ENCODE results near the gene RNF113B. TPM values are rescaled to one million over a fixed set of nuclear protein-coding genes. Genes with fewer than 3 reads are reported as not detected.

The RNF113B gene
- not detected for polyA plus RNA-seq (2013, experiment 1 of 2)
- not detected for polyA plus RNA-seq (2013, experiment 2 of 2)

DNA sequence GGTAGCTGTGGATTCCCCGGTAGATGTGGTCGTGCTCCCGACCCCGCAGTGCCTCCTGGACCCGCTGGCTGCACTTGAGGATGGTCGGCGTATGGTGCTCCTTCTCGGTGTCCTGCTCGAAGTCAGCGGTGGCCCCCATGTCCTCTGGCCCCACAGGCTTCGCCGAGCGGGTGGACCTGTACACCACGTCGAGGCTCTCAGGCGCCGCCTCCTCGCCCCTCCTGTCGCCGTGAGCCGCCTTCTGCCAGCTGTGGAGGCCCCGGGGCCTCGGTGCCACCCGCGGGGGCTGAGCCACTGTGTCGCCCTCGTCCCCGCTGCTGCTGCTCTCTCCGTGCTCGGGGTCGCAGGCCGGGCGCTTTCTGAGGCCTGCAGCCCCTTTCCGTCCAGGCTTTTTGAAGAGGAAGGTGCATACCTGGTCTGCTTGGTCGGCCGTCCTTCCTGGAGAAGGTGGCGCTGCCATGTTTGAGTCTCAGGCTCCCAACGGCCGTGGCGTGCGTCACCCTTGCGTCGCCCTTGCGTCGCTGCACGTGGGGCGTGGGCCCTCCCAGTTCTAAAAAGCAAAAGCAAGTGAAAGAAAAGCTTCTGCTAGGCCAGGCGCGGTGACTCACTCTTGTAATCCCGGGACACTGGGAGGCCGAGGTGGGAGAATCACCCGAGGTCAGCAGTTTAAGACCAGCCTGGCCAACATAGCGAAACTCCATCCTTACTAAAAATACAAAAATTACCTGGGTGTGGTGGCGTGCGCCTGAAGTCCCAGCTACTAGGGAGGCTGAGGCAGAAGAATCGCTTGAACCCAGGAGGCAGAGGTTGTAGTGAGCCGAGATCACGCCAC, at the start of gene RNF113B:
Gene RNF113B (minus strand): TSS at position 493 of the 832 bp plus-strand sequence. CDS start 33 bp downstream, at position 460.
- H3K27me3 ChIP-seq (ENCODE audit: insufficient read depth, low read length), result no peaks in the 10 kb centered on the region
- no peaks in the 10 kb centered on the region for H3K9me3 ChIP-seq (ENCODE audit: insufficient read depth, low read depth, low read length)
- H3K9ac ChIP-seq (ENCODE audit: low read depth, low read length), result no peak within 1 kb of the TSS
- H3K4me3 ChIP-seq (ENCODE audit: low read length), result no peak within 1 kb of the TSS
- no peaks in the 10 kb centered on the region for H3K36me3 ChIP-seq (ENCODE audit: insufficient read depth, low read length)
- 93% methylated on average over 58 of the region's 58 CpGs for WGBS
- peaks cover 31% of the 10 kb centered on the region for H3K4me1 ChIP-seq (ENCODE audit: insufficient read depth, low read length)
- H3K27ac ChIP-seq (ENCODE audit: low read depth, low read length), result no peak within 1 kb of the TSS

DNA sequence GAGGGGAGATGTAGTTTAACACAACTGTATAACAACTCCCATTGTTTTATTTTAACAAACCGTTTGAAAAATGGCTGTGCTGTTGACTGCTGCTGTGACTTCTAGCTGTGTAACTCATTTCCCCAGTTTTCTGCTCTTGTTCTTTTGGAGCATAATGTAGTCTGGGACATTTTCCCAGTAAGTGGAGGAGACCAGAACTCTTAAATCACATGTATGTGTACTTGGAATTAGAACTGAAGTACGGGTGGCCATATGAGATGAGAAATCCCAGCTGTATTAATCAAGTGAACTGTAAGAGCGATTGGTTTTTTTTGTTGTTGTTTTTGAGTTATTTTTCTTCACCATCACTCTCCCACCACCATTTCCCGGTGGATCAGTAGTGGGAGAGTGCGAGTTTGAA, 49.4 kb upstream of the RNF113B start:
- Histone ChIP-seq H3K27ac (ENCODE audit: low read depth, low read length) (no peak overlapping the region), H3K9ac (ENCODE audit: low read depth, low read length) (no peak overlapping the region), H3K4me3 (ENCODE audit: low read length) (no peak overlapping the region), H3K4me1 (ENCODE audit: insufficient read depth, low read length) (no peaks in the 10 kb centered on the region), H3K36me3 (ENCODE audit: insufficient read depth, low read length) (peaks cover 7% of the 10 kb centered on the region), H3K9me3 (ENCODE audit: insufficient read depth, low read depth, low read length) (peaks cover 6% of the 10 kb centered on the region; the same call in 1 of the 2 replicates), H3K27me3 (ENCODE audit: insufficient read depth, low read length) (no peaks in the 10 kb centered on the region)
- 96% methylated on average over 2 of the region's 5 CpGs for WGBS

DNA sequence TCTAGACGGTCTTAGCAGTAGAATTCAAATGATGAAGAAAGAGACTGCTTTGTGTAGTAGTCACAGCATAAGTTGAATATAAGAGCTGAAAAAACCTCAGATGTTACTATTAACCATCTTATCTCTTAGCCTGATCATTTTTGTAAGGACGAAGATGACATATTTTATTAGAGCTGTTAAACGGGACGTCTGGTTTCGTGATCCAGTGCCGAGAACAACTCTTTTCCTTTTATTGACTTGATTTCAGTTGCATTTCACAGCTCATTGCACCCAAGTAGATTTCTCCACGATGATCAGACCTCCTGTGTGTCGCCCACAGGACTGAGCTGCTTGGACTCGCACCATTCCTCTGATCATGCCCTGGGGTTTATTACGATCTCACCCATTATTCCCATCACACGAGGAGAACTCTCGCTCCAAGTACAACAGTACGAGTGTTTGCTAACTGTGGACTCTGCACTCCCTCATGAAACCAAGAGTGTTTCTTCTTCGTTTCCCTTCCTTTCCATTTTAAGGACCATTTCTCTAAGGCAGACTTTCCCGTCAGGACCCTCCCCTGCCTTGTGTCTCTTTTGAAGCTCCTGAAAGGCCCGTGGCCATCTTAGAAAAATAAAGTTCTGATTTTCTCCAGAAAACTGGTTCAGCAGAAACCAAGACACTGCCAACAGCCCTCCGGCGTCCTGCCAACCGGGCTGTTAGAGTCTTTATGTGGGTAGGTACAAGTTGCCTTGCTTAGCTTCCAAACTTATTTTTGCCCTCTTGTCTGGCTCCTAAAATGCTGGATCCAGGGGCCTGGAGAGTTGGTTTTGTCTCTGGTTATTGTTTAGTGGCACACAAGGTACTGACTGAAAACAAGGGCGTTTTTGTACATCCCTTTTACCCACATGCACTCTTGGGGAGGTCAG, 48.2 kb upstream of the RNF113B start:
- H3K27me3 ChIP-seq (ENCODE audit: insufficient read depth, low read length), result no peaks in the 10 kb centered on the region
- peaks cover 2% of the 10 kb centered on the region; the same call in 1 of the 2 replicates for H3K9me3 ChIP-seq (ENCODE audit: insufficient read depth, low read depth, low read length)
- H3K4me3 ChIP-seq (ENCODE audit: low read length), result no peak overlapping the region
- WGBS, result 97% methylated on average over 20 of the region's 20 CpGs
- H3K36me3 ChIP-seq (ENCODE audit: insufficient read depth, low read length), result peaks cover 3% of the 10 kb centered on the region
- peaks cover 3% of the 10 kb centered on the region; the same call in 1 of the 2 replicates for H3K4me1 ChIP-seq (ENCODE audit: insufficient read depth, low read length)
- no peak overlapping the region for H3K27ac ChIP-seq (ENCODE audit: low read depth, low read length)
- no peak overlapping the region for H3K9ac ChIP-seq (ENCODE audit: low read depth, low read length)

DNA sequence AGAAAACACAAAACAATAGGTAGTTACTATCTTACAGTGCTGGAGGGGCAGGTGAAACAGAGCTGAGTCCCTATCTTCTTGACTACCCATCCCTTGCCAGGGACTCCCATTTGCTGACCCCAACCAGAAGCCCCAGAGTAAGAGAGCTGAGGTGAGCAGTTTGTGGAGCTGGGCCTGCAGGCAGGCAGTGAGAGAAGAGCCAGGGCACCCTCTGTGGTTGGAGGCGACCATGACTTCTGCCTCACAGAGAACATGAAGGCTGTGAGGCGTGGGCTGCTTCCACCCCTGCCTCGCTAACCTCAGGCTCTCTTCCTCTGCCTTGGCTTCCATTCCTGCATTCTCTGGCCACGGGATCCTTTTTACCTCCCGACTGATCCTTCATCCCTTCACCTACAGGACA, 47.5 kb upstream of the RNF113B start:
- H3K27ac ChIP-seq (ENCODE audit: low read depth, low read length), result no peak overlapping the region
- 89% methylated on average over 5 of the region's 5 CpGs for WGBS
- H3K9ac ChIP-seq (ENCODE audit: low read depth, low read length), result no peak overlapping the region
- peaks cover 2% of the 10 kb centered on the region; the same call in 1 of the 2 replicates for H3K9me3 ChIP-seq (ENCODE audit: insufficient read depth, low read depth, low read length)
- H3K36me3 ChIP-seq (ENCODE audit: insufficient read depth, low read length), result peaks cover 2% of the 10 kb centered on the region; the same call in 1 of the 2 replicates
- no peak overlapping the region for H3K4me3 ChIP-seq (ENCODE audit: low read length)
- peaks cover 3% of the 10 kb centered on the region; the same call in 1 of the 2 replicates for H3K4me1 ChIP-seq (ENCODE audit: insufficient read depth, low read length)
- no peaks in the 10 kb centered on the region for H3K27me3 ChIP-seq (ENCODE audit: insufficient read depth, low read length)

DNA sequence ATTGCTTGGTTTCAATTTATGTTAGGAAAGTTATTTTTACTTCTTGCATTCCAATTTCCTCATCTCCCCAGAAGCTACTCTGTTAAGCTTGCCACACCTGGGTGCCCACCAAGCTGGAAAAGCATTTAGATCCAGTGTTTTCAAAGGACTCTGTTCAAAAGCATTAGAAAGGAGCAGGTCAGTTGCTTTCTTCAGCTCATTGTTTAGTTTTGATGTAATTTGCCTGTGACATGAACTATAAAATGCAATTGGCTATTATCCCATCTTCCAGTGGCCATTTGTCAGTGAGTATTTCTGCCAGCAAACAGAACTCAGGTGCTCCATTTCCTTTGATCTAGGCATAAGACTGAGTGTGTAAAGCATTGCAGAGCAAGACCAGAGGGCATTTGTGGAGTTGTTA, 46.7 kb upstream of the RNF113B start:
- Histone ChIP-seq H3K9ac (ENCODE audit: low read depth, low read length) (no peak overlapping the region), H3K36me3 (ENCODE audit: insufficient read depth, low read length) (peaks cover 2% of the 10 kb centered on the region; the same call in 1 of the 2 replicates), H3K4me1 (ENCODE audit: insufficient read depth, low read length) (peaks cover 3% of the 10 kb centered on the region; the same call in 1 of the 2 replicates), H3K9me3 (ENCODE audit: insufficient read depth, low read depth, low read length) (no peaks in the 10 kb centered on the region), H3K4me3 (ENCODE audit: low read length) (no peak overlapping the region), H3K27ac (ENCODE audit: low read depth, low read length) (no peak overlapping the region), H3K27me3 (ENCODE audit: insufficient read depth, low read length) (no peaks in the 10 kb centered on the region)

DNA sequence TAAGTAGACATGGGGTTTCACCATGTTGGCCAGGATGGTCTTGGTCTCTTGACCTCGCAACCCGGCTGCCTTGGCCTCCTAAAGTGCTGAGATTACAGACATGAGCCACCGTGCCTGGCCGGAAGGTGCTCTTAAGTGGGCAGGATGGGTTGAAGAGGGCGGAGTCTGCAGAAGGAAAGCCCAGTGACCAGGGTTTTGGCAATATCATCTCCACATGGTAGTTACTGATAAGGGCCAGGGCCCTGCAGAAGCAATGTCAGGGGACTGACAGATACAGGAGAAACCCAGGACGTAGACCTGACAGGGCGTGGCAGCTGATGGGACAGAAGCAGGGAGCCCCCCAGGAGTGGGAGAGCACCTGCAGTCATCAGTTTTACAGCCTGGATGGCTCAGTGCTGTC, 45.7 kb upstream of the RNF113B start:
- H3K4me3 ChIP-seq (ENCODE audit: low read length), result no peak overlapping the region
- no peaks in the 10 kb centered on the region for H3K9me3 ChIP-seq (ENCODE audit: insufficient read depth, low read depth, low read length)
- no peak overlapping the region for H3K9ac ChIP-seq (ENCODE audit: low read depth, low read length)
- H3K36me3 ChIP-seq (ENCODE audit: insufficient read depth, low read length), result peaks cover 2% of the 10 kb centered on the region; the same call in 1 of the 2 replicates
- peaks cover 3% of the 10 kb centered on the region; the same call in 1 of the 2 replicates for H3K4me1 ChIP-seq (ENCODE audit: insufficient read depth, low read length)
- WGBS, result 91% methylated on average over 7 of the region's 7 CpGs
- no peaks in the 10 kb centered on the region for H3K27me3 ChIP-seq (ENCODE audit: insufficient read depth, low read length)
- H3K27ac ChIP-seq (ENCODE audit: low read depth, low read length), result no peak overlapping the region

DNA sequence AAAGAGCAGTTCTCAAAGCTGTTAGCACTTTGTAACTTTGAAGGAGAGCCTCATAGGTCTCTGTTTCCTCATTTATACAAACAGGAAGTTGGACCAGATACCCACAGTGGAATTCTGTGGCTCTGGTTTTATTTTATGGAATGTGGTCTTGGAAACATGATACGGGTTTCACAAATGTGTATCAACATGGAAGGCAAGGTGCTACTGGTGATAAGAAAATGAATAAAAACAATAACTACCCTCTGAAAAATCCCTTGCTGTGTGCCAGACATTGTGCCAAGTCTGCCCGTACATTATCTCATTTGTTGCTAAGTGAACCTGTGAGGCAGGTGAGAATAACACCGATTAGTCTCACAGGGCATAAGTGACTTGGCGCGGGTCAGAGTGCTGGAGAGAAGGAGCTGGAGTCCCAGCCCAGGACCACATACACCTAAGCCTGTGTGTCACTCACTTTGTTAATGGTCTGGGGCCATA, 45.0 kb upstream of the RNF113B start:
- peaks cover 2% of the 10 kb centered on the region; the same call in 1 of the 2 replicates for H3K36me3 ChIP-seq (ENCODE audit: insufficient read depth, low read length)
- H3K27ac ChIP-seq (ENCODE audit: low read depth, low read length), result no peak overlapping the region
- peaks cover 3% of the 10 kb centered on the region; the same call in 1 of the 2 replicates for H3K4me1 ChIP-seq (ENCODE audit: insufficient read depth, low read length)
- 94% methylated on average over 5 of the region's 5 CpGs for WGBS
- H3K27me3 ChIP-seq (ENCODE audit: insufficient read depth, low read length), result no peaks in the 10 kb centered on the region
- no peaks in the 10 kb centered on the region for H3K9me3 ChIP-seq (ENCODE audit: insufficient read depth, low read depth, low read length)
- H3K9ac ChIP-seq (ENCODE audit: low read depth, low read length), result no peak overlapping the region
- H3K4me3 ChIP-seq (ENCODE audit: low read length), result no peak overlapping the region

DNA sequence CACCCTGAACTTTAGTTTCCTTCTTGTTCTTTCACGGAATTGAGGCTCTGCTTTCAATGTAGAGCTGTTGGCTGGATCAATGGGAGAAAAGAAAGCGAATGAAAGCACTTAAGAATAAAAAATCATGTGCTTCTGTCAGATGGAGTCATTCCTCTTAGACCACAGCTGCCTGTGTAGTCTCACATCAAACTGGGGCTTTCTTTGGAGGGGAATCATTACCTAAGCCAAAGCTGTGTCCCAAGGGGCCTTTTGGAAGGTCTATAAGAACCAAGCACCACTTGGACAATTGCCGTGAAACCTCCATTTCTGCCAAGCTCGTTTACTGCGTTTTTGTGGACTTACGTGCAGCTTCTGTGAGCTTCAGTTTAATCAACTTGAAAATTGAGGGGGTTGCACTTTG, 44.2 kb upstream of the RNF113B start:
- H3K9me3 ChIP-seq (ENCODE audit: insufficient read depth, low read depth, low read length), result no peaks in the 10 kb centered on the region
- no peaks in the 10 kb centered on the region for H3K27me3 ChIP-seq (ENCODE audit: insufficient read depth, low read length)
- no peak overlapping the region for H3K27ac ChIP-seq (ENCODE audit: low read depth, low read length)
- peaks cover 3% of the 10 kb centered on the region; the same call in 1 of the 2 replicates for H3K4me1 ChIP-seq (ENCODE audit: insufficient read depth, low read length)
- no peak overlapping the region; the same call in 1 of the 2 replicates for H3K9ac ChIP-seq (ENCODE audit: low read depth, low read length)
- peaks cover 2% of the 10 kb centered on the region; the same call in 1 of the 2 replicates for H3K36me3 ChIP-seq (ENCODE audit: insufficient read depth, low read length)
- H3K4me3 ChIP-seq (ENCODE audit: low read length), result no peak overlapping the region
- 94% methylated on average over 6 of the region's 6 CpGs for WGBS

DNA sequence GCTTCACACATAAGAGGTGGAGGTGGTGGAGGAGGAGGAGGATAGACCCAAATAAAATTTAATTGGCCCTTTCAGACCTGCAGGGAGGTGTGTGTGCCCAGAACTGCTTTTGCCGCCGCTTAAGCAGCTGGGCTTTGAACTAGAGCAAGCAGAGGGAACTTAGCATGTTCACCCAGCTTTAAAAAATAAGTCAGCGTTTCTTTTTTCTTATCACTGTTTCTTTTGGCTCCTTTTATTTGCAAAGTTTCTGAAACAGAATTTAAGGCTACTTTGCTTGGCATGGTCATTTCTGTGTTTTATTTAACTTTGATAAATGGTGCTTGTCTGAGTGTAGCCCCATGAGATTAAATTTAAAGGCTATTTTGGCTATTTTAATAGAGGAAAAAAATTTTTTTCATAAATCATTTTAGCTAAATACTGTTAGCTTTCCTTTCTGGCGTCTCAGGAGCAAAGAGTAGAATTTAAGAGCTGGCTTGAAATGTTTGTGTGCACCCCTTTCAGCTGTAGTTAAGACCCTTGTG, 43.3 kb upstream of the RNF113B start:
- peaks cover 3% of the 10 kb centered on the region; the same call in 1 of the 2 replicates for H3K4me1 ChIP-seq (ENCODE audit: insufficient read depth, low read length)
- 91% methylated on average over 4 of the region's 4 CpGs for WGBS
- no peak overlapping the region for H3K9ac ChIP-seq (ENCODE audit: low read depth, low read length)
- no peaks in the 10 kb centered on the region for H3K9me3 ChIP-seq (ENCODE audit: insufficient read depth, low read depth, low read length)
- H3K4me3 ChIP-seq (ENCODE audit: low read length), result no peak overlapping the region
- H3K27ac ChIP-seq (ENCODE audit: low read depth, low read length), result no peak overlapping the region
- H3K27me3 ChIP-seq (ENCODE audit: insufficient read depth, low read length), result no peaks in the 10 kb centered on the region
- H3K36me3 ChIP-seq (ENCODE audit: insufficient read depth, low read length), result peaks cover 3% of the 10 kb centered on the region; the same call in 1 of the 2 replicates

DNA sequence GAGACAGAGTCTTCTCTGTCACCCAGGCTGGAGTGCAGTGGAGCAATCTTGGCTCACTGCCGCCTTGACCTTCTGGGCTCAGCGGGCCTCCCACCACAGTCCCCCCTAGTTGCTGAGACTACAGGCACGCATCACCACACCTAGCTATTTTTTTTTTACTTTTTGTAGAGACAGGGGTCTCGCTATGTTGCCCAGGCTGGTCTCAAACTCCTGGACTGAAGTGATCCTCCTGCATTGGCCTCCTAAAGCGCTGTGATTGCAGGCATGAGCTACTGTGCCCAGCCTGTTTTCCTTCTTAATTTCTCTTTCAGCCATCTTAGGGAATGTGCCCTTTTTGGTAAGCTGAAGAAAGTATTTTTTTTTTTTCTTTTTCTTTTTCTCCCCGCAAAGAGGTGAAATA, 42.6 kb upstream of the RNF113B start:
- peaks cover 3% of the 10 kb centered on the region; the same call in 1 of the 2 replicates for H3K4me1 ChIP-seq (ENCODE audit: insufficient read depth, low read length)
- H3K9me3 ChIP-seq (ENCODE audit: insufficient read depth, low read depth, low read length), result no peaks in the 10 kb centered on the region
- WGBS, result 97% methylated on average over 5 of the region's 6 CpGs
- H3K36me3 ChIP-seq (ENCODE audit: insufficient read depth, low read length), result peaks cover 10% of the 10 kb centered on the region; the same call in 1 of the 2 replicates
- no peak overlapping the region for H3K9ac ChIP-seq (ENCODE audit: low read depth, low read length)
- no peak overlapping the region for H3K27ac ChIP-seq (ENCODE audit: low read depth, low read length)
- no peak overlapping the region for H3K4me3 ChIP-seq (ENCODE audit: low read length)
- H3K27me3 ChIP-seq (ENCODE audit: insufficient read depth, low read length), result no peaks in the 10 kb centered on the region

Measured in HUES64 (cell line).